ENCODE measurements around the gene ERF.

The ERF gene

GRCh38 chr19:42292042-42292960 lies 37.4 kb upstream of the ERF start:
- peaks cover 5% of the 10 kb centered on the region for H3K4me1 ChIP-seq (ENCODE audit: control insufficient read depth, insufficient read depth, low read length)
- H3K4me3 ChIP-seq (ENCODE audit: low read depth, low read length), result no peak overlapping the region
- no peaks in the 10 kb centered on the region for H3K9me3 ChIP-seq (ENCODE audit: control insufficient read depth, insufficient read depth, low read length)
- no peaks in the 10 kb centered on the region for H3K27me3 ChIP-seq (ENCODE audit: control insufficient read depth, insufficient read depth, low read length)
- no peak overlapping the region for H3K9ac ChIP-seq (ENCODE audit: low read depth, low read length)
- H3K36me3 ChIP-seq (ENCODE audit: control insufficient read depth, insufficient read depth, low read length), result peaks cover 71% of the 10 kb centered on the region

DNA sequence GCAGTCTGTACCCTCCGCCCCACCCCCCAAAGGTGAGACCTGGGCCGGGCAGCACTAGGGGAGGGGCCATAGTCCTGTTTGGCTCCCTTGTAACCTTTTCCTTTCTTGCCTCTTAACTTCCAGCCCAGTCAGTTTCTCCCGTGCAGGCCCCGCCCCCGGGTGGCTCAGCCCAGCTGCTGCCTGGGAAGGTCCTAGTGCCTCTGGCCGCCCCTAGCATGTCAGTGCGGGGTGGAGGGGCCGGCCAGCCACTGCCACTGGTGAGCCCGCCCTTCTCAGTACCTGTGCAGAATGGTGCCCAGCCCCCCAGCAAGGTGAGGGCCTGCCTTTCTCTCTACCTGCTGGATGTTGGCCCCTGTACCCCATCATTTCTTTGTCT lies 36.5 kb upstream of the ERF start:
- no peaks in the 10 kb centered on the region for H3K27me3 ChIP-seq (ENCODE audit: control insufficient read depth, insufficient read depth, low read length)
- no peaks in the 10 kb centered on the region for H3K9me3 ChIP-seq (ENCODE audit: control insufficient read depth, insufficient read depth, low read length)
- H3K9ac ChIP-seq (ENCODE audit: low read depth, low read length), result no peak overlapping the region
- peaks cover 5% of the 10 kb centered on the region for H3K4me1 ChIP-seq (ENCODE audit: control insufficient read depth, insufficient read depth, low read length)
- no peak overlapping the region for H3K4me3 ChIP-seq (ENCODE audit: low read depth, low read length)
- H3K36me3 ChIP-seq (ENCODE audit: control insufficient read depth, insufficient read depth, low read length), result peaks cover 73% of the 10 kb centered on the region

DNA sequence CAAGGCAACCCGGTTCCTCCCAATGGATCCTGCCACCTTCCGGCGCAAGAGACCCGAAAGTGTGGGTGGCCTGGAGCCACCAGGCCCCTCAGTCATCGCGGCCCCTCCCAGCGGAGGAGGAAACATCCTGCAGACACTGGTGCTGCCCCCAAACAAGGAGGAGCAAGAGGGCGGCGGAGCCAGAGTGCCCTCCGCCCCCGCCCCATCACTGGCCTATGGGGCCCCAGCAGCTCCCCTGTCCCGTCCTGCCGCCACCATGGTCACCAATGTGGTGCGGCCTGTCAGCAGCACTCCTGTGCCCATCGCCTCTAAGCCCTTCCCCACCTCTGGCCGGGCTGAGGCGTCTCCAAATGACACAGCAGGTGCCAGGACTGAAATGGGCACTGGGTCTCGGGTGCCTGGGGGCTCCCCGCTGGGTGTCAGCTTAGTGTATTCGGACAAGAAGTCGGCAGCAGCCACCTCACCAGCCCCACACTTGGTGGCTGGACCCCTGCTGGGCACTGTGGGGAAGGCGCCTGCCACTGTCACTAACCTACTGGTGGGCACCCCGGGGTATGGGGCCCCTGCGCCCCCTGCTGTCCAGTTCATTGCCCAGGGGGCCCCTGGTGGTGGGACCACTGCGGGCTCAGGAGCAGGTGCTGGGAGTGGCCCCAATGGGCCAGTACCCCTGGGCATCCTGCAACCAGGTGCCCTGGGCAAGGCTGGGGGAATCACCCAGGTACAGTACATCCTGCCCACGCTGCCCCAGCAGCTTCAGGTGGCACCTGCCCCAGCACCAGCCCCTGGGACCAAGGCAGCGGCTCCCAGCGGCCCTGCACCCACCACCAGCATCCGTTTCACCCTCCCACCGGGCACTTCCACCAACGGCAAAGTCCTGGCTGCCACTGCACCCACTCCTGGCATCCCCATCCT lies 35.9 kb upstream of the ERF start:
- H3K4me1 ChIP-seq (ENCODE audit: control insufficient read depth, insufficient read depth, low read length), result peaks cover 2% of the 10 kb centered on the region
- no peak overlapping the region for H3K4me3 ChIP-seq (ENCODE audit: low read depth, low read length)
- no peak overlapping the region for H3K9ac ChIP-seq (ENCODE audit: low read depth, low read length)
- H3K27me3 ChIP-seq (ENCODE audit: control insufficient read depth, insufficient read depth, low read length), result no peaks in the 10 kb centered on the region
- H3K36me3 ChIP-seq (ENCODE audit: control insufficient read depth, insufficient read depth, low read length), result peaks cover 70% of the 10 kb centered on the region
- H3K9me3 ChIP-seq (ENCODE audit: control insufficient read depth, insufficient read depth, low read length), result no peaks in the 10 kb centered on the region

- peaks cover 2% of the 10 kb centered on the region for H3K4me1 ChIP-seq (ENCODE audit: control insufficient read depth, insufficient read depth, low read length)
- no peaks in the 10 kb centered on the region for H3K9me3 ChIP-seq (ENCODE audit: control insufficient read depth, insufficient read depth, low read length)
- H3K4me3 ChIP-seq (ENCODE audit: low read depth, low read length), result no peak overlapping the region
- H3K36me3 ChIP-seq (ENCODE audit: control insufficient read depth, insufficient read depth, low read length), result peaks cover 68% of the 10 kb centered on the region
- H3K9ac ChIP-seq (ENCODE audit: low read depth, low read length), result no peak overlapping the region
- no peaks in the 10 kb centered on the region for H3K27me3 ChIP-seq (ENCODE audit: control insufficient read depth, insufficient read depth, low read length)
Observed at GRCh38 chr19:42290136-42290522, 35.2 kb upstream of the ERF start.

GRCh38 chr19:42289556-42290041 lies 34.7 kb upstream of the ERF start:
- H3K36me3 ChIP-seq (ENCODE audit: control insufficient read depth, insufficient read depth, low read length), result peaks cover 66% of the 10 kb centered on the region
- H3K4me1 ChIP-seq (ENCODE audit: control insufficient read depth, insufficient read depth, low read length), result peaks cover 2% of the 10 kb centered on the region
- no peak overlapping the region for H3K9ac ChIP-seq (ENCODE audit: low read depth, low read length)
- no peaks in the 10 kb centered on the region for H3K27me3 ChIP-seq (ENCODE audit: control insufficient read depth, insufficient read depth, low read length)
- no peak overlapping the region for H3K4me3 ChIP-seq (ENCODE audit: low read depth, low read length)
- no peaks in the 10 kb centered on the region for H3K9me3 ChIP-seq (ENCODE audit: control insufficient read depth, insufficient read depth, low read length)

DNA sequence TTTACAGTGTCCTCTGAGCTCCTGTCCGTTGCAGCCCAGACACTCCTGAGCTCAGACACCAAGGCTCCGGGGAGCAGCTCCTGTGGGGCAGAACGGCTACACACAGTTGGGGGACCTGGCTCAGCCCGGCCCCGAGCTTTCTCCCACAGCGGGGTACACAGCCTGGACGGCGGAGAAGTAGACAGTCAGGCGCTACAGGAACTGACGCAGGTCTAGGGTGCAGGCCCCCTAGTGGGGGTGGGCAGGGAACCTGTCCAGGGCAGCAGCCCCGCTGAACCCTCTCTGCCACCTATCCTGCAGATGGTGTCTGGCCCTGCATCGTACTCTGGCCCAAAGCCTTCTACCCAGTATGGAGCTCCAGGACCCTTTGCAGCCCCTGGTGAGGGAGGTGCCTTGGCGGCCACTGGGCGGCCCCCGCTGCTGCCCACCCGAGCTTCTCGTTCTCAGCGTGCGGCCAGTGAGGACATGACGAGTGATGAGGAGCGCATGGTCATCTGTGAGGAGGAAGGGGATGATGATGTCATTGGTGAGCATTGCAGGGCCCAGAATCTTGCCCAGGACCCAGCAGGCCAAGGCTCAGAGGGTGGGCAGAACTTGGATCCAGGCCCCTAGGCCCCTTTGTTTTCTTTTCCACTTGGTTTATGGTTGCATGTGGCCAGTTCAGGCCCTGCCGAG lies 34.1 kb upstream of the ERF start:
- no peaks in the 10 kb centered on the region for H3K9me3 ChIP-seq (ENCODE audit: control insufficient read depth, insufficient read depth, low read length)
- H3K4me1 ChIP-seq (ENCODE audit: control insufficient read depth, insufficient read depth, low read length), result peaks cover 2% of the 10 kb centered on the region
- H3K36me3 ChIP-seq (ENCODE audit: control insufficient read depth, insufficient read depth, low read length), result peaks cover 60% of the 10 kb centered on the region

DNA sequence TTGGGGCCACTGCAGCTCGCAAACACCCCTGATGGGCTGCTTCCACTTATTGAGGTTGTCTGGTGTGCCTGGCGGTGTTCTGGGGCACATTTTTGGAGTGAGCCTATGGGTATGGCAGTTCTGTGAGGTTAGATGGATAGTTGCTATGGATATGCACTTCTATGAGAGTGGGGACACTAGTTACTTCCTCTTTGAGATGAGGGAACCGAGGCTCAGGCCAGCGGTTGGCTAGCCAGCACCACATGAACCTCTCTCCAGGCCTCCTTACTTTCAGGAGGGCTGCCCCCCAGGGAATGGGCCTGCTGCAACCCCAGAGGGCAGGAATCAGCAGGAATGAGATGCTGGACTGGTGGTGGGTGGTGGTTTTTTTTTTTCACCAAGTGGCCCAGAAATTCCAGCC lies 33.5 kb upstream of the ERF start:
- Histone ChIP-seq H3K4me1 (ENCODE audit: control insufficient read depth, insufficient read depth, low read length) (peaks cover 2% of the 10 kb centered on the region), H3K9me3 (ENCODE audit: control insufficient read depth, insufficient read depth, low read length) (no peaks in the 10 kb centered on the region), H3K27me3 (ENCODE audit: control insufficient read depth, insufficient read depth, low read length) (no peaks in the 10 kb centered on the region), H3K9ac (ENCODE audit: low read depth, low read length) (no peak overlapping the region), H3K36me3 (ENCODE audit: control insufficient read depth, insufficient read depth, low read length) (peaks cover 55% of the 10 kb centered on the region), H3K4me3 (ENCODE audit: low read depth, low read length) (no peak overlapping the region)

More for the DNA sequence above, 34.1 kb upstream of the ERF start:
- Histone ChIP-seq H3K9ac (ENCODE audit: low read depth, low read length) (no peak overlapping the region), H3K27me3 (ENCODE audit: control insufficient read depth, insufficient read depth, low read length) (no peaks in the 10 kb centered on the region), H3K4me3 (ENCODE audit: low read depth, low read length) (no peak overlapping the region)

- Histone ChIP-seq H3K4me1 (ENCODE audit: control insufficient read depth, insufficient read depth, low read length) (peaks cover 6% of the 10 kb centered on the region), H3K36me3 (ENCODE audit: control insufficient read depth, insufficient read depth, low read length) (peaks cover 49% of the 10 kb centered on the region)
Observed at GRCh38 chr19:42287827-42288107, 32.8 kb upstream of the ERF start.

GRCh38 chr19:42287017-42287826 lies 32.3 kb upstream of the ERF start:
- Histone ChIP-seq H3K4me1 (ENCODE audit: control insufficient read depth, insufficient read depth, low read length) (peaks cover 11% of the 10 kb centered on the region), H3K4me3 (ENCODE audit: low read depth, low read length) (no peak overlapping the region), H3K9me3 (ENCODE audit: control insufficient read depth, insufficient read depth, low read length) (no peaks in the 10 kb centered on the region), H3K9ac (ENCODE audit: low read depth, low read length) (no peak overlapping the region), H3K36me3 (ENCODE audit: control insufficient read depth, insufficient read depth, low read length) (peaks cover 44% of the 10 kb centered on the region), H3K27me3 (ENCODE audit: control insufficient read depth, insufficient read depth, low read length) (no peaks in the 10 kb centered on the region)

More at GRCh38 chr19:42287827-42288107, 32.8 kb upstream of the ERF start:
- Histone ChIP-seq H3K4me3 (ENCODE audit: low read depth, low read length) (no peak overlapping the region), H3K27me3 (ENCODE audit: control insufficient read depth, insufficient read depth, low read length) (no peaks in the 10 kb centered on the region), H3K9me3 (ENCODE audit: control insufficient read depth, insufficient read depth, low read length) (no peaks in the 10 kb centered on the region), H3K9ac (ENCODE audit: low read depth, low read length) (no peak overlapping the region)

- no peaks in the 10 kb centered on the region for H3K9me3 ChIP-seq (ENCODE audit: control insufficient read depth, insufficient read depth, low read length)
- H3K4me3 ChIP-seq (ENCODE audit: low read depth, low read length), result no peak overlapping the region
- no peak overlapping the region for H3K9ac ChIP-seq (ENCODE audit: low read depth, low read length)
- H3K4me1 ChIP-seq (ENCODE audit: control insufficient read depth, insufficient read depth, low read length), result peaks cover 18% of the 10 kb centered on the region
- H3K36me3 ChIP-seq (ENCODE audit: control insufficient read depth, insufficient read depth, low read length), result peaks cover 43% of the 10 kb centered on the region
- H3K27me3 ChIP-seq (ENCODE audit: control insufficient read depth, insufficient read depth, low read length), result no peaks in the 10 kb centered on the region
Observed at GRCh38 chr19:42286349-42287016, 31.6 kb upstream of the ERF start.
